MM.1S (cell line): ENCODE data around the gene ORAI3.

Experiments used
- EZH2 ChIP-seq: fragments of 300-600 bp; sonication (generic); optimal IDR thresholded peaks from 2 replicates; pipeline ENCODE3; 2017; ENCODE audit warnings: low read depth, mild to moderate bottlenecking, antibody characterized with exemption, low read length, mixed read lengths
- EZH2phosphoT487 ChIP-seq: fragments of 300-600 bp; sonication (generic); IDR thresholded peaks from 2 replicates; pipeline ENCODE4 v1.6.1; 2018; ENCODE audit warnings: antibody characterized with exemption, low read length
- TF ChIP-seq, protein P1 (sequence below): fragments of 300-600 bp; sonication (generic); IDR thresholded peaks from 2 replicates; pipeline ENCODE4 v1.5.1; 2016; ENCODE audit warnings: antibody characterized with exemption, low read length, mixed read lengths

DNA sequence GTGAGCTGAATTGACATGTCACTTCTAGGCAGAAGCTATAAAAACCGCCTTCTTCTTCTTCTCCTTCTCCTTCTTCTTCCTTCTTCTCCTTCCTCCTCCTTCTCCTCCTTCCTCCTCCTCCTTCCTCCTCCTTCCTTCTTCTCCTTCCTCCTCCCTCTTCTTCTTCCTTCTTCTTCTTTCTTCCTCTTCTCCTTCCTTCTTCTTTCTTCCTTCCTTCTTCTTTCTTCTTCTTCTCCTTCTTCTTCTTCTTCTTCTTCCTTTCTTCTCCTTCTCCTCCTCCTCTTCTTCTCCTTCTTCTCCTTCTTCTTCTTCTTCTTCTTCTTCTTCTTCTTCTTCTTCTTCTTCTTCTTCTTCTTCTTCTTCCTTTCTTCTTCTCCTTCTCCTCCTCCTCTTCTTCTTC is 30.3 kb upstream of the ORAI3 start:
- TF ChIP-seq, protein P1, sequence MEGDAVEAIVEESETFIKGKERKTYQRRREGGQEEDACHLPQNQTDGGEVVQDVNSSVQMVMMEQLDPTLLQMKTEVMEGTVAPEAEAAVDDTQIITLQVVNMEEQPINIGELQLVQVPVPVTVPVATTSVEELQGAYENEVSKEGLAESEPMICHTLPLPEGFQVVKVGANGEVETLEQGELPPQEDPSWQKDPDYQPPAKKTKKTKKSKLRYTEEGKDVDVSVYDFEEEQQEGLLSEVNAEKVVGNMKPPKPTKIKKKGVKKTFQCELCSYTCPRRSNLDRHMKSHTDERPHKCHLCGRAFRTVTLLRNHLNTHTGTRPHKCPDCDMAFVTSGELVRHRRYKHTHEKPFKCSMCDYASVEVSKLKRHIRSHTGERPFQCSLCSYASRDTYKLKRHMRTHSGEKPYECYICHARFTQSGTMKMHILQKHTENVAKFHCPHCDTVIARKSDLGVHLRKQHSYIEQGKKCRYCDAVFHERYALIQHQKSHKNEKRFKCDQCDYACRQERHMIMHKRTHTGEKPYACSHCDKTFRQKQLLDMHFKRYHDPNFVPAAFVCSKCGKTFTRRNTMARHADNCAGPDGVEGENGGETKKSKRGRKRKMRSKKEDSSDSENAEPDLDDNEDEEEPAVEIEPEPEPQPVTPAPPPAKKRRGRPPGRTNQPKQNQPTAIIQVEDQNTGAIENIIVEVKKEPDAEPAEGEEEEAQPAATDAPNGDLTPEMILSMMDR: no peak
- TF ChIP-seq EZH2phosphoT487: no peak
- no peak for TF ChIP-seq EZH2
